ENCODE data around the gene IDNK. TPM values are rescaled to one million over a fixed set of nuclear protein-coding genes. Genes with fewer than 3 reads are reported as not detected.

Gene IDNK
- total RNA-seq, 1 donor from 2014 or later = 3.5 TPM

- no peak for TF ChIP-seq CTCF (IDR thresholded peaks at IDR 0.05; ENCODE audit: borderline replicate concordance)
- H3K27ac ChIP-seq (replicated peaks) = no peak overlapping the region
- peaks cover 3% of the 10 kb centered on the region for H3K4me1 ChIP-seq
- DNase-seq = no peak
- H3K4me3 ChIP-seq = no peak overlapping the region
- intact Hi-C loops (cut with micrococcal nuclease) = no loop called here
- no peaks in the 10 kb centered on the region for H3K27me3 ChIP-seq (ENCODE audit: low read depth)
- H3K9me3 ChIP-seq (replicated peaks) = peaks cover 12% of the 10 kb centered on the region
- H3K36me3 ChIP-seq = peaks cover 86% of the 10 kb centered on the region
Observed at GRCh38 chr9:83656032-83656680, 33.2 kb downstream of the IDNK start.

GRCh38 chr9:83656952-83657351 is 34.0 kb downstream of the IDNK start:
- Histone ChIP-seq H3K4me1 (peaks cover 8% of the 10 kb centered on the region), H3K4me3 (no peak overlapping the region), H3K9me3 (replicated peaks) (peaks cover 5% of the 10 kb centered on the region), H3K27ac (replicated peaks) (no peak overlapping the region), H3K36me3 (peaks cover 86% of the 10 kb centered on the region), H3K27me3 (ENCODE audit: low read depth) (no peaks in the 10 kb centered on the region)
- no peak for TF ChIP-seq CTCF (IDR thresholded peaks at IDR 0.05; ENCODE audit: borderline replicate concordance)
- no peak for DNase-seq
- intact Hi-C loops (cut with micrococcal nuclease) = no loop called here

GRCh38 chr9:83662933-83663332 is 40.0 kb downstream of the IDNK start:
- Histone ChIP-seq H3K9me3 (replicated peaks) (no peaks in the 10 kb centered on the region), H3K27me3 (ENCODE audit: low read depth) (no peaks in the 10 kb centered on the region), H3K36me3 (peaks cover 75% of the 10 kb centered on the region), H3K4me3 (no peak overlapping the region), H3K4me1 (peaks cover 28% of the 10 kb centered on the region), H3K27ac (replicated peaks) (no peak overlapping the region)
- intact Hi-C loops (cut with micrococcal nuclease) = no loop called here
- no peak for DNase-seq
- no peak for TF ChIP-seq CTCF (IDR thresholded peaks at IDR 0.05; ENCODE audit: borderline replicate concordance)

GRCh38 chr9:83665580-83666200 is 42.7 kb downstream of the IDNK start:
- peaks cover 28% of the 10 kb centered on the region for H3K4me1 ChIP-seq
- H3K9me3 ChIP-seq (replicated peaks) = no peaks in the 10 kb centered on the region
- H3K36me3 ChIP-seq = peaks cover 70% of the 10 kb centered on the region
- no peaks in the 10 kb centered on the region for H3K27me3 ChIP-seq (ENCODE audit: low read depth)
- DNase-seq = no peak
- intact Hi-C loops (cut with micrococcal nuclease) = no loop called here
- peak overlapping the region; percentile 52 for H3K27ac ChIP-seq (replicated peaks)
- no peak for TF ChIP-seq CTCF (IDR thresholded peaks at IDR 0.05; ENCODE audit: borderline replicate concordance)
- H3K4me3 ChIP-seq = no peak overlapping the region

- Histone ChIP-seq H3K9me3 (replicated peaks) (no peaks in the 10 kb centered on the region), H3K4me3 (no peak overlapping the region), H3K27ac (replicated peaks) (no peak overlapping the region), H3K4me1 (peaks cover 18% of the 10 kb centered on the region), H3K36me3 (peaks cover 68% of the 10 kb centered on the region), H3K27me3 (ENCODE audit: low read depth) (no peaks in the 10 kb centered on the region)
- no peak for TF ChIP-seq CTCF (IDR thresholded peaks at IDR 0.05; ENCODE audit: borderline replicate concordance)
- intact Hi-C loops (cut with micrococcal nuclease) = no loop called here
- DNase-seq = no peak
Observed at GRCh38 chr9:83669067-83669466, 46.1 kb downstream of the IDNK start.

Data from left ventricle myocardium inferior (tissue), 1 donor.